Transverse colon (tissue), 4 donors: ENCODE data around the gene PSMC2. TPM values are rescaled to one million over a fixed set of nuclear protein-coding genes. Genes with fewer than 3 reads are reported as not detected.

ENCODE experiments used
- DNase-seq: peaks from one replicate; pipeline ENCODE4 v3.0.0-alpha.2; 2019
- H3K27ac ChIP-seq, 4 donors: fragments of 200-600 bp; sonication (generic); 2 replicates each; pipeline ENCODE4 v1.5.1; 2016 to 2018; ENCODE audit warnings: inconsistent platforms in 4 of 4
- H3K27me3 ChIP-seq: fragments of 200-600 bp; sonication (generic); 2 replicates; pipeline ENCODE4 v1.5.1; 2017; ENCODE audit warnings: inconsistent platforms
- H3K36me3 ChIP-seq, 4 donors: fragments of 200-600 bp; sonication (generic); 2 replicates each; pipeline ENCODE4 v1.5.1; 2017 to 2019; ENCODE audit warnings: inconsistent platforms in 4 of 4
- H3K4me1 ChIP-seq, 4 donors: fragments of 200-600 bp; sonication (generic); 2 replicates each; pipeline ENCODE4 v1.5.1; 2017 to 2020; ENCODE audit warnings: inconsistent platforms in 4 of 4
- H3K4me3 ChIP-seq, 4 donors: fragments of 200-600 bp; sonication (generic); 1 replicate in 1 of 4; 2 replicates in 3 of 4; pipeline versions ENCODE4 v1.5.1 to v1.6.1; 2017 to 2019; ENCODE audit warnings: inconsistent platforms in 4 of 4
- H3K9me3 ChIP-seq, 2 donors: fragments of 200-600 bp; sonication (generic); 2 replicates each; pipeline ENCODE4 v1.5.1; 2017 to 2019; ENCODE audit warnings: inconsistent platforms in 2 of 2
- EP300 ChIP-seq: sonication (generic); formaldehyde crosslinking; IDR thresholded peaks from one replicate; pipeline ENCODE4 v1.6.1; 2017; ENCODE audit warnings: antibody characterized with exemption, low read depth
- POLR2A ChIP-seq: fragments of 450-650 bp; IDR thresholded peaks from one replicate; pipeline ENCODE4 v1.6.1; 2016; ENCODE audit warnings: antibody characterized with exemption, mild to moderate bottlenecking, moderate library complexity
- POLR2AphosphoS5 ChIP-seq, 3 donors: sonication (generic); formaldehyde crosslinking; IDR thresholded peaks; one replicate each; pipeline ENCODE4 v1.6.1; 2016; ENCODE audit warnings: antibody characterized with exemption in 3 of 3
- WGBS, 2 donors: methylation state at CpG; one replicate each; pipeline ENCODE4 v1.1.5; 2018; ENCODE audit warnings: low coverage in 1 of 2; 5-methylcytosine and 5-hydroxymethylcytosine counted together
- in situ Hi-C, 4 donors: fragments of 200-750 bp; cut with MboI; loops; one replicate each; pipeline versions ENCODE4 v1.15.0 to v1.15.1; 2017; ENCODE audit warnings: low sequenced_read_pairs in 3 of 4, low pct_ligation_motif_present in 1 of 4, low pct_unique_long_range_greater_than_20kb in 1 of 4
- intact Hi-C: fragments of 100-400 bp; cut with DNase I; formaldehyde crosslinking; loops from one replicate; pipeline ENCODE4 v1.15.1; 2023; ENCODE audit warnings: low total_unique reads
- total RNA-seq, 4 donors: library from RNA; depleted of rRNA; stranded (reverse); fragments of >200 nt; gene quantifications; one replicate each; pipeline ENCODE4 v1.1.0, GENCODE V29; 2016
- TF ChIP-seq, protein P1 (sequence below), 5 experiments: fragments of 200-600 bp in 3 of 5; fragments of 450-650 bp in 2 of 5; sonication (generic) in 3 of 5; IDR thresholded peaks; 1 replicate in 2 of 5; 2 replicates in 3 of 5; pipeline ENCODE4 v1.5.1; 2016 to 2017; ENCODE audit warnings: antibody characterized with exemption in 5 of 5, inconsistent platforms in 3 of 5, mild to moderate bottlenecking in 2 of 5, moderate library complexity in 1 of 5

PSMC2 gene
- total RNA-seq, 4 donors from 2014 or later, result 5.2 to 88.6 (median 55.7) TPM

DNA sequence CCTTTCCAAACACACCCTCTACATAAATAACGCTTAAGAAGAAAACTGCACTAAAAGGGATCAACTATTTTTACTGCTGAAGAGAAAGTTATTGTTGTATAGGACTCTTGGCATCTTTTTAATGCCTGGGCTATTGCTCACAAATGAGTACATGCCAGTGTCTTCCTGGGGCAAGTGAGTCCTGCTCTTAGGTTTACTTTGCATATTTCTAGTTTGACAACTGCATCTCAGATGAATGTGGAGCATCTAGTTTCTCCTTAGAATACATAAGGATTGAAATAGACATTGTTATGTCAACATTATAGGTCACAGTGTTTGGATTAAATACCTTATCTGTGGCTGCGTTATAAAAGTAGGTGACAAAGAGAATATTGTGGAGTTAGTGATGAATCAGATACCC, 44.5 kb downstream of the PSMC2 start:
- DNase-seq, result no peak
- intact Hi-C loops (no loop called here), in situ Hi-C loops (no loop called here)
- Histone ChIP-seq H3K9me3 (no peaks in the 10 kb centered on the region), H3K4me1 (peaks cover 0 to 2% (median 0%) of the 10 kb centered on the region in 4 donors), H3K27me3 (no peaks in the 10 kb centered on the region), H3K36me3 (no peaks in the 10 kb centered on the region), H3K27ac (no peak overlapping the region), H3K4me3 (no peak overlapping the region)
- TF ChIP-seq POLR2AphosphoS5 (IDR thresholded peaks at IDR 0.05), result no peak
- no peak for TF ChIP-seq EP300
- no peak for TF ChIP-seq POLR2A
- TF ChIP-seq, protein P1, sequence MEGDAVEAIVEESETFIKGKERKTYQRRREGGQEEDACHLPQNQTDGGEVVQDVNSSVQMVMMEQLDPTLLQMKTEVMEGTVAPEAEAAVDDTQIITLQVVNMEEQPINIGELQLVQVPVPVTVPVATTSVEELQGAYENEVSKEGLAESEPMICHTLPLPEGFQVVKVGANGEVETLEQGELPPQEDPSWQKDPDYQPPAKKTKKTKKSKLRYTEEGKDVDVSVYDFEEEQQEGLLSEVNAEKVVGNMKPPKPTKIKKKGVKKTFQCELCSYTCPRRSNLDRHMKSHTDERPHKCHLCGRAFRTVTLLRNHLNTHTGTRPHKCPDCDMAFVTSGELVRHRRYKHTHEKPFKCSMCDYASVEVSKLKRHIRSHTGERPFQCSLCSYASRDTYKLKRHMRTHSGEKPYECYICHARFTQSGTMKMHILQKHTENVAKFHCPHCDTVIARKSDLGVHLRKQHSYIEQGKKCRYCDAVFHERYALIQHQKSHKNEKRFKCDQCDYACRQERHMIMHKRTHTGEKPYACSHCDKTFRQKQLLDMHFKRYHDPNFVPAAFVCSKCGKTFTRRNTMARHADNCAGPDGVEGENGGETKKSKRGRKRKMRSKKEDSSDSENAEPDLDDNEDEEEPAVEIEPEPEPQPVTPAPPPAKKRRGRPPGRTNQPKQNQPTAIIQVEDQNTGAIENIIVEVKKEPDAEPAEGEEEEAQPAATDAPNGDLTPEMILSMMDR (IDR thresholded peaks at IDR 0.05), result no peak
- WGBS, 2 donors, result 54 to 56% methylated on average over 2 of the region's 2 CpGs

DNA sequence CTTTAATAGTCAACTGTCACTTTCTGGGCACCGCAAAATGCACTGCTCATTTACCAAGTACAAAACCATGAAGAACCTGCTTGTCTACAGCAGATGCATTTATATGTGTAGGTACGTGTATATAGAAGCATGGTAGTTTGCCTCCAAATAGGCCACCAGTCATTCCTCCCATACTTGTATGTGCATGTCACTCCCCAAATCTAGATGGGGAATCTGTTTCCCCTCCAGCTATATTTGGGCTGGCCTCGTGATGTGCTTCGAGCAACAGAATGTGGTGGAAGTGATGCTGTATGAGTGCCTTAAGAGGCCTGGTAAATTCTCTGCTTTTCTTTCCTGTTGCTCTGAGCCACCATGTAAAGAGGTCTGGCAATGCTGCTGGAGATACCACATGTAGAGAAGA, 47.1 kb downstream of the PSMC2 start:
- Histone ChIP-seq H3K36me3 (no peaks in the 10 kb centered on the region), H3K9me3 (no peaks in the 10 kb centered on the region), H3K4me1 (no peaks in the 10 kb centered on the region), H3K4me3 (no peak overlapping the region), H3K27me3 (no peaks in the 10 kb centered on the region), H3K27ac (no peak overlapping the region)
- DNase-seq, result no peak
- 90 to 100% methylated on average over 4 of the region's 4 CpGs for WGBS, 2 donors
- intact Hi-C loops (no loop called here), in situ Hi-C loops (no loop called here)
- TF ChIP-seq POLR2A (no peak), EP300 (no peak), POLR2AphosphoS5 (IDR thresholded peaks at IDR 0.05) (no peak)
- TF ChIP-seq, protein P1 (IDR thresholded peaks at IDR 0.05), result no peak

DNA sequence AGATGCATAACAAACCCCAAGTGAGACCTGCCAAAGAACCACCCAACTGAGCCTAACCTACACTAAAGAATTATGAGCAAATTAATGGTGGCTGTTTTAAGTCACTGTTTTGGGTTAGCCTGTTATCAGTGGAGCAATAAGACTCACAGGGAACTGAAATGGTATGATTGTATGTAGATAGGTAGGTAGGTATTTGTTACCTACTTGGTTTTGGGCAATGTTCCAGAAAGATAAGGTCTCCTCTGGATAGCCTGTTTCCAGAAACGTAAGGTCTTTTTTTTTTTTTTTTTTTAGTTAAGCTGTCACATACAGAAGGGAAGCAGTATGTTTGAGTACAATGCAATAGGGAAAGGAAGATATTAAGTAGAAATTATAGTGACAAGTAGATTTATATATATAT, 47.6 kb downstream of the PSMC2 start:
- Histone ChIP-seq H3K36me3 (no peaks in the 10 kb centered on the region), H3K9me3 (no peaks in the 10 kb centered on the region), H3K27ac (no peak overlapping the region), H3K4me1 (no peaks in the 10 kb centered on the region), H3K27me3 (no peaks in the 10 kb centered on the region), H3K4me3 (no peak overlapping the region)
- no peak for DNase-seq
- 50 to 78% methylated on average over 1 of the region's 1 CpG for WGBS, 2 donors
- intact Hi-C loops, result no loop called here
- TF ChIP-seq, protein P1 (IDR thresholded peaks at IDR 0.05), result no peak
- TF ChIP-seq POLR2A (no peak), EP300 (no peak), POLR2AphosphoS5 (IDR thresholded peaks at IDR 0.05) (no peak)
- in situ Hi-C loops, result no loop called here

DNA sequence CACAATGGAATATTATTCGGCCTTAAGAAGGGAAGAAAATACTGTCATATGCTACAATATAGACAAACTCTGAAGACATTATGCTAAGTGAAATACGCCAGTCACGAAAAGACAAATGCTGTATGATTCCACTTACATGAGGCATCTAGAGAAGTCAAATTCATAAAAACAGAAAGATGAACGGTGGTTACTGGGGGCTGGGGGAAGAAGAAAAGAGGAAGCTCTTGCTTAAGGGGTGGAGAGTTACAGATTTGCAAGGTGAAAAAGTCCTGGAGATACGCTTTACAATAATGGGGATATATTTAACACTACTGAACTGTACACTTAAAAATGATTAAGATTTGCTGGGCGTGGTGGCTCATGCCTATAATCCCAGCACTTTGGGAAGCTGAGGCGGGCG, 49.0 kb downstream of the PSMC2 start:
- intact Hi-C loops, result no loop called here
- H3K27me3 ChIP-seq, result no peaks in the 10 kb centered on the region
- no peaks in the 10 kb centered on the region for H3K9me3 ChIP-seq
- WGBS, 2 donors, result 58 to 74% methylated on average over 5 to 8 of the region's 8 CpGs
- DNase-seq, result no peak
- no peaks in the 10 kb centered on the region for H3K36me3 ChIP-seq
- no peaks in the 10 kb centered on the region for H3K4me1 ChIP-seq
- H3K4me3 ChIP-seq, result no peak overlapping the region
- no peak overlapping the region for H3K27ac ChIP-seq
- in situ Hi-C loops, result no loop called here
- TF ChIP-seq POLR2AphosphoS5 (IDR thresholded peaks at IDR 0.05) (no peak), POLR2A (no peak), EP300 (no peak)
- TF ChIP-seq, protein P1 (IDR thresholded peaks at IDR 0.05), result no peak
